PFSK-1 (cell line): Measurements from ENCODE around the gene SCN4B.

Experiments used
- FOXP2 ChIP-seq: optimal IDR thresholded peaks from 2 replicates; pipeline ENCODE3; 2011; ENCODE audit warnings: borderline replicate concordance, control low read depth, inconsistent platforms; ENCODE audit not compliant: insufficient read depth; ENCODE audit errors: extremely low read length, extremely low read depth
- POLR2AphosphoS5 ChIP-seq: IDR thresholded peaks from 2 replicates; pipeline ENCODE4 v1.6.1; 2012; ENCODE audit warnings: low read depth, mild to moderate bottlenecking, control low read depth, low read length, moderate library complexity
- REST ChIP-seq, 2 experiments: IDR thresholded peaks; 2 replicates each; pipeline versions ENCODE4 v1.6.1 to v1.8.0; 2011 to 2012; ENCODE audit warnings: low read depth in 2 of 2, low read length in 2 of 2, control low read depth in 1 of 2, inconsistent platforms in 1 of 2, mild to moderate bottlenecking in 1 of 2, moderate library complexity in 1 of 2; ENCODE audit not compliant: insufficient read depth in 1 of 2
- SIN3A ChIP-seq: IDR thresholded peaks from 2 replicates; pipeline ENCODE4 v1.6.1; 2012; ENCODE audit warnings: mild to moderate bottlenecking, low read length, moderate library complexity, borderline replicate concordance; ENCODE audit not compliant: insufficient read depth
- TAF1 ChIP-seq: IDR thresholded peaks from 2 replicates; pipeline ENCODE4 v1.6.1; 2012; ENCODE audit warnings: low read length, control low read depth, borderline replicate concordance; ENCODE audit not compliant: insufficient read depth

The SCN4B gene

GRCh38 chr11:118126082-118126838, 26.4 kb downstream of the SCN4B start:
- TF ChIP-seq SIN3A (no peak; the same call in 1 of the 2 replicates), POLR2AphosphoS5 (peak; percentile 94)

- no peak for TF ChIP-seq TAF1
- TF ChIP-seq FOXP2: no peak
- TF ChIP-seq SIN3A: no peak
- TF ChIP-seq REST (IDR thresholded peaks at IDR 0.05; ENCODE audit: insufficient read depth in 1 of 2, low read depth in 2 of 2, low read length in 2 of 2): no peak
- TF ChIP-seq POLR2AphosphoS5: no peak
These were observed 27.6 kb downstream of the SCN4B start for GRCh38 chr11:118124929-118125535.

- TF ChIP-seq SIN3A (no peak), FOXP2 (no peak), POLR2AphosphoS5 (no peak), REST (IDR thresholded peaks at IDR 0.05; ENCODE audit: insufficient read depth in 1 of 2, low read depth in 2 of 2, low read length in 2 of 2) (no peak), TAF1 (no peak)
These were observed 31.8 kb downstream of the SCN4B start for GRCh38 chr11:118120793-118121192.

GRCh38 chr11:118117790-118118601, 34.6 kb downstream of the SCN4B start:
- no peak for TF ChIP-seq POLR2AphosphoS5
- TF ChIP-seq SIN3A: no peak
- no peak for TF ChIP-seq TAF1
- no peak for TF ChIP-seq FOXP2
- no peak for TF ChIP-seq REST (IDR thresholded peaks at IDR 0.05; ENCODE audit: insufficient read depth in 1 of 2, low read depth in 2 of 2, low read length in 2 of 2)

GRCh38 chr11:118115048-118115447, 37.6 kb downstream of the SCN4B start:
- TF ChIP-seq TAF1: no peak
- no peak for TF ChIP-seq POLR2AphosphoS5
- no peak for TF ChIP-seq FOXP2
- no peak for TF ChIP-seq REST (IDR thresholded peaks at IDR 0.05; ENCODE audit: insufficient read depth in 1 of 2, low read depth in 2 of 2, low read length in 2 of 2)
- no peak for TF ChIP-seq SIN3A
